ENCODE data around the gene TMEM45B.
"Not testable (repeated sequence)": the region's sequence is repeated elsewhere in the genome, so short reads cannot be mapped to it uniquely, and the experiment has no call there.

Gene TMEM45B

GRCh38 chr11:129866311-129866710, 50.7 kb downstream of the TMEM45B start:
- Histone ChIP-seq H3K27me3 (ENCODE audit: insufficient read depth, poor library complexity, severe bottlenecking) (no peaks in the 10 kb centered on the region), H3K4me3 (replicated peaks; ENCODE audit: insufficient read depth, low read length) (no peak overlapping the region), H3K27ac (replicated peaks) (no peak overlapping the region)
- no peak for TF ChIP-seq REST (IDR thresholded peaks at IDR 0.05; ENCODE audit: insufficient replicate concordance, low read depth)
- TF ChIP-seq GABPA (IDR thresholded peaks at IDR 0.05; ENCODE audit: low read depth): no peak
- no peak for TF ChIP-seq CTCF (IDR thresholded peaks at IDR 0.05; ENCODE audit: insufficient read depth, low read length)
- TF ChIP-seq SPI1 (IDR thresholded peaks at IDR 0.05; ENCODE audit: borderline replicate concordance, low read depth): no peak
- no peak for TF ChIP-seq POLR2AphosphoS5 (IDR thresholded peaks at IDR 0.05; ENCODE audit: low read depth)
- DNase-seq (ENCODE audit: low read depth in 1 of 2, low spot score in 1 of 2): no peak

- H3K4me3 ChIP-seq (replicated peaks; ENCODE audit: insufficient read depth, low read length); H3K27ac ChIP-seq (replicated peaks); H3K27me3 ChIP-seq (ENCODE audit: insufficient read depth, poor library complexity, severe bottlenecking); DNase-seq (ENCODE audit: low read depth in 1 of 2, low spot score in 1 of 2): not testable (repeated sequence)
Observed at GRCh38 chr11:129868626-129869025, 53.0 kb downstream of the TMEM45B start.

- H3K27ac ChIP-seq (replicated peaks): no peak overlapping the region
- no peak for DNase-seq (ENCODE audit: low read depth in 1 of 2, low spot score in 1 of 2)
- TF ChIP-seq SPI1 (IDR thresholded peaks at IDR 0.05; ENCODE audit: borderline replicate concordance, low read depth) (no peak), CTCF (IDR thresholded peaks at IDR 0.05; ENCODE audit: insufficient read depth, low read length) (no peak), REST (IDR thresholded peaks at IDR 0.05; ENCODE audit: insufficient replicate concordance, low read depth) (no peak), GABPA (IDR thresholded peaks at IDR 0.05; ENCODE audit: low read depth) (no peak), POLR2AphosphoS5 (IDR thresholded peaks at IDR 0.05; ENCODE audit: low read depth) (no peak)
- H3K27me3 ChIP-seq (ENCODE audit: insufficient read depth, poor library complexity, severe bottlenecking): no peaks in the 10 kb centered on the region
- H3K4me3 ChIP-seq (replicated peaks; ENCODE audit: insufficient read depth, low read length): no peak overlapping the region
Observed at GRCh38 chr11:129871914-129872313, 56.3 kb downstream of the TMEM45B start.

GRCh38 chr11:129880311-129880710, 64.7 kb downstream of the TMEM45B start:
- no peak overlapping the region for H3K4me3 ChIP-seq (replicated peaks; ENCODE audit: insufficient read depth, low read length)
- TF ChIP-seq CTCF (IDR thresholded peaks at IDR 0.05; ENCODE audit: insufficient read depth, low read length) (no peak), POLR2AphosphoS5 (IDR thresholded peaks at IDR 0.05; ENCODE audit: low read depth) (no peak), SPI1 (IDR thresholded peaks at IDR 0.05; ENCODE audit: borderline replicate concordance, low read depth) (no peak), REST (IDR thresholded peaks at IDR 0.05; ENCODE audit: insufficient replicate concordance, low read depth) (no peak), GABPA (IDR thresholded peaks at IDR 0.05; ENCODE audit: low read depth) (no peak)
- H3K27ac ChIP-seq (replicated peaks): no peak overlapping the region
- H3K27me3 ChIP-seq (ENCODE audit: insufficient read depth, poor library complexity, severe bottlenecking): no peaks in the 10 kb centered on the region
- no peak for DNase-seq (ENCODE audit: low read depth in 1 of 2, low spot score in 1 of 2)

All from HL-60 (cell line).